Adipocyte (in vitro differentiated cells): ENCODE measurements around the gene FAM120AOS.

ENCODE experiments used
- DNase-seq: peaks from one replicate; pipeline ENCODE4 v3.0.0-alpha.2; 2015; ENCODE audit warnings: low read depth
- H3K27me3 ChIP-seq: replicated peaks from 2 replicates; pipeline ENCODE4 v1.7.0; 2013; ENCODE audit warnings: mild to moderate bottlenecking, low read length, moderate library complexity; ENCODE audit not compliant: control insufficient read depth, insufficient read depth
- H3K36me3 ChIP-seq: 2 replicates; pipeline ENCODE4 v1.7.0; 2013; ENCODE audit warnings: low read length, mild to moderate bottlenecking, moderate library complexity; ENCODE audit not compliant: control insufficient read depth, insufficient read depth, severe bottlenecking
- H3K4me1 ChIP-seq: 2 replicates; pipeline ENCODE4 v1.7.0; 2013; ENCODE audit warnings: mild to moderate bottlenecking, low read length, moderate library complexity; ENCODE audit not compliant: control insufficient read depth, insufficient read depth
- H3K4me3 ChIP-seq: 2 replicates; pipeline ENCODE4 v1.7.0; 2013; ENCODE audit warnings: mild to moderate bottlenecking, low read length, moderate library complexity
- H3K9ac ChIP-seq: 2 replicates; pipeline ENCODE4 v1.7.0; 2013; ENCODE audit warnings: mild to moderate bottlenecking, low read length, moderate library complexity
- H3K9me3 ChIP-seq: 2 replicates; pipeline ENCODE4 v1.7.0; 2013; ENCODE audit warnings: mild to moderate bottlenecking, low read length, moderate library complexity; ENCODE audit not compliant: control insufficient read depth

The FAM120AOS gene

DNA sequence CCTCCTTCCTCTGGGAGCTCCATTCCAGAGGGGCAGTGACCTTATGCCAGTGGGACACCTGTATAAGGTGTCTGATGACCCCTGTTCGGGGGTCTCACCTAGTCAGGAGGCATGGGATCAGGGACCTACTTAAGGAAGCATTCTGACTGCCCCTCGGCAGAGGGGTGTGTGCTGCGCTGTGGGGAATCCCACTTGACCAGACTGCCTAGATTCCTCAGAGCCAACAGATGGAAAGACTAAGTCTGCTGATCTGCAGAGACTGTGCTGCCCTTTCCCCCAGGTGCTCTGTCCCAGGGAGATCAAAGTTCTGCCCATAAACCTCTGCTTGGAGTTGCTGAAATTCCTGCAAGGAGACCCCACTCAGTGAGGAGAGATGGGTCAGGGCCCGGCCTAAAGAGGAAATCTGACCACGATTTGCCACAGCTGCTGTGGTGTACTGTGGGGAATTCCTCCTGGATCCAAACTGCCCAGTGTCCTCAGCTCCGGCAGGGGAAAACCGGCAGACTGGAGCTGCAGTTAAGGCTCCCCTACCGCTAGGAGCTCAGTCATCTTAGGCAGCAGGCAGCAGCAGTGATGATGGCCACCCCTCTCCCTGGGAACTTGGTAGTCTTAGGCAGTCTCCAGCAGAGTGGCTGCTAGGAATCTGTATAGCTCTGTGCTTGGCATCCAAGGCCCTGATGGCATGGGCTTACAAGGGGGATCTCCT is 36.7 kb downstream of the FAM120AOS start:
- no peak for DNase-seq
- Histone ChIP-seq H3K36me3 (no peaks in the 10 kb centered on the region), H3K27me3 (no peaks in the 10 kb centered on the region), H3K9me3 (peaks cover 26% of the 10 kb centered on the region), H3K4me1 (peaks cover 3% of the 10 kb centered on the region), H3K9ac (no peak overlapping the region), H3K4me3 (no peak overlapping the region)

DNA sequence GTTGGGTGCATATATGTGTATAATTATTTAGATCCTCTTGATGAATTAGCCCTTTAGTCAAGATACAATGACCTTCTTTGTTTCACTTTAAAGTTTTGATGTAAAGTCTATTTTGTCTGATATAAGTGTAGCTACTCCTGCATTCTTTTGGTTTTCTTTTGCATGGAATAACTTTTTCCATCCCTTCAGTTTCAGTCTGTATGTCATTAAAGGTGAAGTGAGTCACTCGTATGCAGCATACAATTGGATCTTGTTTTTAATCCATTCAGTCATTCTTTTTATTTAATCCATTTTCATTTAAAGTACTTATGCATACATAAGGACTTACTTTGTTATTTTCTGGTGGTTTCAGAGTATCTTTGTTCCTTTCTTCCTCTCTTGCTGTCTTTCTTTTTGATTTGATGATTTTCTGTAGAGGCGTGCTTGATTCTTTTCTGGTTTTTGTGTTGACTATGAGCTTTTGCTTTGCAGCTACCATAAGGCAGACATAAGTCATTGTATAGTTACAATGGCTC is 38.1 kb downstream of the FAM120AOS start:
- H3K27me3 ChIP-seq, result no peaks in the 10 kb centered on the region
- peaks cover 3% of the 10 kb centered on the region for H3K4me1 ChIP-seq
- no peak for DNase-seq
- no peak overlapping the region for H3K9ac ChIP-seq
- peaks cover 26% of the 10 kb centered on the region for H3K9me3 ChIP-seq
- no peak overlapping the region for H3K4me3 ChIP-seq
- H3K36me3 ChIP-seq, result no peaks in the 10 kb centered on the region

DNA sequence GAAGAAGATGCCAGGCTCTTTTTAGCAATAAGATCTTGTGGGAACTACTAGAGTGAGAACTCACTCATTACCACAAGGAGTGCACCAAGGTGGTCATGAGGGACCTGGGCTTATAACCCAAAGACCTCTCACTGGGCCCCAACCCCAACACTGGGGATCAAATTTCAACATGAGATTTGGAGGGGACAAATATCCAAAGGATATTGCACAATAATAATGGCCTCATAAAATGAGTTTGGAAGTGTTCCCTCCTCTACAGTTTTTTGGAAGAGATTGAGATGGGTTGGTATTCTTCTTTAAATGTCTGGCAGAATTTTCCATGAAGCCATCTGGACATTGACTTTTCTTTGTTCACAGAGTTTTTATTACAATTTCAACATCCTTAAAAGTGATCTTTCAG is 39.9 kb downstream of the FAM120AOS start:
- H3K4me3 ChIP-seq, result no peak overlapping the region
- H3K36me3 ChIP-seq, result no peaks in the 10 kb centered on the region
- DNase-seq, result no peak
- no peak overlapping the region for H3K9ac ChIP-seq
- peaks cover 18% of the 10 kb centered on the region for H3K9me3 ChIP-seq
- H3K4me1 ChIP-seq, result peaks cover 3% of the 10 kb centered on the region
- no peaks in the 10 kb centered on the region for H3K27me3 ChIP-seq

DNA sequence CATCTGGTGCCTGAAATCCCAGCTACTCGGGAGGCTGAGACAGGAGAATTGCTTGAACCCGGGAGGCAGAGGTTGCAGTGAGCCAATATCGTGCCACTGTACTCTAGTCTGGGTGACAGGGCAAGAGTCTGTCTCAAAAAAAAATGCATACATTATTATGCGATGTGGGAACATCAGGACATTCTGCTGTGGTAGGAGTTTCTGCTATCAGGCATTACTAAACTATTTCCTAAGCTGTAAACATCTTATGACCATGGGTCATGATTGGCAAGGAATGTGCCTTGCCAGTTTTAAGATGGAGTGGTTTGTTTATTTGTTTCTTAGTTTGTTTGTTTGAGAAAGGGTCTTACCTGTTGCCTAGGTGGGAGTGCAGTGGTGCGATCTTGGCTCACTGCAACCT is 47.0 kb downstream of the FAM120AOS start:
- Histone ChIP-seq H3K36me3 (no peaks in the 10 kb centered on the region), H3K9me3 (no peaks in the 10 kb centered on the region), H3K27me3 (peaks cover 10% of the 10 kb centered on the region), H3K4me1 (no peaks in the 10 kb centered on the region), H3K4me3 (no peak overlapping the region), H3K9ac (no peak overlapping the region)
- no peak for DNase-seq

DNA sequence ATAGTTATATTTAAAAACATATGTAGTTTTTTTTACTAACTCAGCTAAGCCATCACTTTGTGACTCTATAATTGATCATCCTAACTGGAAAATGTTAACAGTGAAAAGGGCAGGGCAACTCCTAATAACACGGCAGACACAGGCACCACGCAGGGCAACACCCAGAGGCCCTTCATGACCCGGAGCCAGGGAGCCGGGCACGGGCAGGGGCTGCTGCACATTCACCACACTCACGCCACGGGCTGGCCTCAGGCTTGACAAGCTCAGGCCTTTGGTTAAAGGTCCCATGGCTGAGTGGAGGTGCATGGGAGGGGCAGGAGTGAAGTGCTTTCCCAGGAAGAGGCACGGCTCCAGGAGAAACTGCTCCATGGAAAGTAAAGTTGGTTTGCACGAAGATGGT is 54.9 kb downstream of the FAM120AOS start:
- no peak overlapping the region for H3K9ac ChIP-seq
- peaks cover 8% of the 10 kb centered on the region for H3K4me1 ChIP-seq
- no peaks in the 10 kb centered on the region for H3K9me3 ChIP-seq
- H3K27me3 ChIP-seq, result peaks cover 4% of the 10 kb centered on the region
- DNase-seq, result no peak
- H3K4me3 ChIP-seq, result no peak overlapping the region
- no peaks in the 10 kb centered on the region for H3K36me3 ChIP-seq

DNA sequence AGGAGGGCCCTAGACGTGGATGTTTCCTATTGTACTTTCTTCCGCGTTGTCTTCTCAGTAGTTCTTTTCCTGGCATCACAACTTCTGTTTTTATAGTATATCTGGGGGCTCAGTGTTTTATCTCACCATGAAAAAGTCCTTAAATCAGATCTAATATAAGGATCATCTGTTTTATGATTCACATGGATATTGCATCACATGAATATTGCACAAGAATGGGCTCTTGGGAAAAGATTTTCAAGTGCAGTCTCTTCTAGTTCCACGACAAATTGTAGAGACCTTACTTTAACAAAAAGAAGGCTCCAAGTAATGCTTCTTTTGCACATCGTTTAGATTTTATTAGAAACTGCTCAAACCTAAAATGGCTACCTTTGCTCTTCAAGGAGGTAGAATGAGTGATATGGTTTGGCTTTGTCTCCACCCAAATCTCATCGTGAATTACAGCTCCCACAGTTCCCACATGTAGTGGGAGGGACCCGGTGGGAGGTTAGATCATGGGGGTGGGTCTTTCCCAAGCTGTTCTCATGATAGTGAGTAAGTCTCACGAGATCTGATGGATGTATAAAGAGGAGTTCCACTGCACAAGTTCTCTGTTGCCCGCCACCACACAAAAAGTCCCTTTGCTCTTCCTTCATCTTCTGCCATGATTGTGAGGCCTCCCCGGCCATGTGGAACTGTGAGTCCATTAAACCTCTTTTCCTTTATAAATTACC is 55.6 kb downstream of the FAM120AOS start:
- peak; percentile 45 for DNase-seq
- Histone ChIP-seq H3K4me3 (no peak overlapping the region), H3K4me1 (peaks cover 8% of the 10 kb centered on the region), H3K36me3 (no peaks in the 10 kb centered on the region), H3K27me3 (peaks cover 4% of the 10 kb centered on the region), H3K9ac (no peak overlapping the region), H3K9me3 (no peaks in the 10 kb centered on the region)
